HEK293T (cell line): ENCODE data around the gene MOCS1.

Source experiments
- BHLHE40 ChIP-seq: fragments of 450-650 bp; IDR thresholded peaks from 2 replicates; pipeline ENCODE4 v1.6.1; 2016; ENCODE audit warnings: mild to moderate bottlenecking, moderate library complexity, borderline replicate concordance
- FOXA1 ChIP-seq: fragments of 450-650 bp; IDR thresholded peaks from 2 replicates; pipeline ENCODE4 v1.6.1; 2016; ENCODE audit warnings: mild to moderate bottlenecking
- TF ChIP-seq, protein P1 (sequence below): fragments of 450-650 bp; IDR thresholded peaks from 2 replicates; pipeline ENCODE4 v1.6.1; 2016

DNA sequence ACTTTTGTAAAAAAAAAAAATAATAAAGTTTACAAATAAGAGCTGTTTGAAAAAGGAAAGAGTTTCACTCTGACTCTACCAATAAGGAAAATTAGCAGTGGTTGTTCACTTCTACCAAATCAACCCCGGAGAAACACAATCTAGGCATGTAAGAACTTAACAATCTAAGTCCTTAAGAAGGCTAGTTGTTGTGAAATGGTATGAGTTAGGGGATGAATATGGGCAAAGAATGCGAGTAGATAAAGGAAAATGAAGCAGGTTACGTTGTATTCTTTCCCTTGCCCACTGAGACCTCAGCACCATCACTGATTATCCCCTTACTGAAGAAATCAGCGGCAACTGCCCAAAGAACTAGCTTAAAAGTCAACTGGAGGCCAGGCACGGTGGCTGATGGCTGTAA lies 15.4 kb downstream of the MOCS1 start:
- TF ChIP-seq, protein P1, sequence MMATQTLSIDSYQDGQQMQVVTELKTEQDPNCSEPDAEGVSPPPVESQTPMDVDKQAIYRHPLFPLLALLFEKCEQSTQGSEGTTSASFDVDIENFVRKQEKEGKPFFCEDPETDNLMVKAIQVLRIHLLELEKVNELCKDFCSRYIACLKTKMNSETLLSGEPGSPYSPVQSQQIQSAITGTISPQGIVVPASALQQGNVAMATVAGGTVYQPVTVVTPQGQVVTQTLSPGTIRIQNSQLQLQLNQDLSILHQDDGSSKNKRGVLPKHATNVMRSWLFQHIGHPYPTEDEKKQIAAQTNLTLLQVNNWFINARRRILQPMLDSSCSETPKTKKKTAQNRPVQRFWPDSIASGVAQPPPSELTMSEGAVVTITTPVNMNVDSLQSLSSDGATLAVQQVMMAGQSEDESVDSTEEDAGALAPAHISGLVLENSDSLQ, result no peak
- TF ChIP-seq FOXA1 (no peak), BHLHE40 (no peak)
